Mesendoderm (in vitro differentiated cells): ENCODE data around the gene CLIP2.

Source experiments
- DNase-seq: peaks from one replicate; pipeline ENCODE4 v3.0.0; 2013
- H2AK5ac ChIP-seq: 2 replicates; pipeline ENCODE4 v1.6.1; 2013; ENCODE audit warnings: low read length, inconsistent platforms
- H2BK120ac ChIP-seq: 2 replicates; pipeline ENCODE4 v1.6.1; 2013; ENCODE audit warnings: low read depth, mild to moderate bottlenecking, low read length, moderate library complexity, mixed read lengths
- H2BK15ac ChIP-seq: replicated peaks from 2 replicates; pipeline ENCODE4 v1.6.1; 2013; ENCODE audit warnings: low read depth, mild to moderate bottlenecking, moderate library complexity
- H2BK5ac ChIP-seq: 2 replicates; pipeline ENCODE4 v1.6.1; 2013; ENCODE audit warnings: low read length, inconsistent platforms
- H3K18ac ChIP-seq: 2 replicates; pipeline ENCODE4 v1.6.1; 2013; ENCODE audit warnings: mild to moderate bottlenecking, low read length, mixed read lengths
- H3K23ac ChIP-seq: one replicate; pipeline ENCODE4 v1.6.1; 2013; ENCODE audit warnings: low read length
- H3K27ac ChIP-seq: 2 replicates; pipeline ENCODE4 v1.5.1; 2013; ENCODE audit warnings: low read depth, mild to moderate bottlenecking, inconsistent platforms, low read length, moderate library complexity
- H3K27me3 ChIP-seq: 2 replicates; pipeline ENCODE4 v1.6.1; 2013; ENCODE audit warnings: low read length, control low read depth, mild to moderate bottlenecking, inconsistent platforms; ENCODE audit not compliant: insufficient read depth, poor library complexity
- H3K36me3 ChIP-seq: 2 replicates; pipeline ENCODE4 v1.6.1; 2013; ENCODE audit warnings: low read length, inconsistent platforms; ENCODE audit not compliant: control insufficient read depth, insufficient read depth
- H3K4ac ChIP-seq: one replicate; pipeline ENCODE4 v1.6.1; 2013; ENCODE audit warnings: low read depth, mild to moderate bottlenecking, low read length, moderate library complexity
- H3K4me1 ChIP-seq: 2 replicates; pipeline ENCODE4 v1.6.1; 2013; ENCODE audit warnings: low read depth, low read length, inconsistent platforms; ENCODE audit not compliant: control insufficient read depth
- H3K4me2 ChIP-seq: 2 replicates; pipeline ENCODE4 v1.6.1; 2013; ENCODE audit warnings: low read length
- H3K4me3 ChIP-seq: 2 replicates; pipeline ENCODE4 v1.5.1; 2013; ENCODE audit warnings: mild to moderate bottlenecking, low read length
- H3K56ac ChIP-seq: one replicate; pipeline ENCODE4 v1.6.1; 2013; ENCODE audit warnings: low read length
- H3K79me1 ChIP-seq: 2 replicates; pipeline ENCODE4 v1.6.1; 2013; ENCODE audit warnings: low read length, inconsistent platforms
- H3K79me2 ChIP-seq: 2 replicates; pipeline ENCODE4 v1.6.1; 2013; ENCODE audit warnings: mild to moderate bottlenecking, low read length; ENCODE audit not compliant: control insufficient read depth, insufficient read depth
- H3K9ac ChIP-seq: 2 replicates; pipeline ENCODE4 v1.6.1; 2013; ENCODE audit warnings: low read length, inconsistent platforms
- H4K5ac ChIP-seq: one replicate; pipeline ENCODE4 v1.6.1; 2013; ENCODE audit warnings: low read length
- H4K8ac ChIP-seq: one replicate; pipeline ENCODE4 v1.6.1; 2013; ENCODE audit warnings: low read depth, mild to moderate bottlenecking, control low read depth, low read length, moderate library complexity
- WGBS: extraction: QIAGEN DNeasy Blood & Tissue Kit; methylation state at CpG from one replicate; pipeline ENCODE4 v1.1.7; 2013; ENCODE audit warnings: low lambda C conversion rate, missing lambda C conversion rate; ENCODE audit not compliant: insufficient coverage; ENCODE audit errors: extremely low coverage; 5-methylcytosine and 5-hydroxymethylcytosine counted together

Gene CLIP2

GRCh38 chr7:74304550-74304949 lies 15.3 kb downstream of the CLIP2 start:
- H3K18ac ChIP-seq = no peak overlapping the region
- no peak overlapping the region for H3K56ac ChIP-seq
- H2BK15ac ChIP-seq = no peak overlapping the region
- H3K79me1 ChIP-seq = peaks cover 12% of the 10 kb centered on the region
- H3K36me3 ChIP-seq = no peaks in the 10 kb centered on the region
- no peak overlapping the region for H3K4me2 ChIP-seq
- H2BK120ac ChIP-seq = no peak overlapping the region
- H3K9ac ChIP-seq = no peak overlapping the region
- H4K5ac ChIP-seq = no peak overlapping the region
- no peak overlapping the region for H3K4me3 ChIP-seq
- no peaks in the 10 kb centered on the region for H3K4me1 ChIP-seq
- H3K4ac ChIP-seq = no peak overlapping the region
- DNase-seq = no peak
- no peaks in the 10 kb centered on the region for H3K27me3 ChIP-seq
- H3K27ac ChIP-seq = no peak overlapping the region
- H3K79me2 ChIP-seq = peaks cover 9% of the 10 kb centered on the region
- no peak overlapping the region for H3K23ac ChIP-seq
- WGBS = no CpG with 5 or more reads among the region's 2 CpGs
- H4K8ac ChIP-seq = no peak overlapping the region
- no peak overlapping the region for H2AK5ac ChIP-seq
- H2BK5ac ChIP-seq = no peak overlapping the region

GRCh38 chr7:74306004-74306729 lies 17.0 kb downstream of the CLIP2 start:
- Histone ChIP-seq H4K8ac (no peak overlapping the region), H2AK5ac (no peak overlapping the region), H3K23ac (no peak overlapping the region), H3K4me3 (no peak overlapping the region), H3K18ac (no peak overlapping the region), H4K5ac (no peak overlapping the region), H3K79me2 (peaks cover 6% of the 10 kb centered on the region), H3K79me1 (peaks cover 12% of the 10 kb centered on the region), H3K27me3 (no peaks in the 10 kb centered on the region), H3K4ac (no peak overlapping the region), H2BK15ac (no peak overlapping the region), H3K4me2 (no peak overlapping the region), H3K9ac (no peak overlapping the region), H3K4me1 (no peaks in the 10 kb centered on the region), H3K27ac (no peak overlapping the region), H2BK5ac (no peak overlapping the region), H3K36me3 (no peaks in the 10 kb centered on the region), H2BK120ac (no peak overlapping the region), H3K56ac (no peak overlapping the region)
- WGBS = no CpG with 5 or more reads among the region's 27 CpGs
- no peak for DNase-seq

DNA sequence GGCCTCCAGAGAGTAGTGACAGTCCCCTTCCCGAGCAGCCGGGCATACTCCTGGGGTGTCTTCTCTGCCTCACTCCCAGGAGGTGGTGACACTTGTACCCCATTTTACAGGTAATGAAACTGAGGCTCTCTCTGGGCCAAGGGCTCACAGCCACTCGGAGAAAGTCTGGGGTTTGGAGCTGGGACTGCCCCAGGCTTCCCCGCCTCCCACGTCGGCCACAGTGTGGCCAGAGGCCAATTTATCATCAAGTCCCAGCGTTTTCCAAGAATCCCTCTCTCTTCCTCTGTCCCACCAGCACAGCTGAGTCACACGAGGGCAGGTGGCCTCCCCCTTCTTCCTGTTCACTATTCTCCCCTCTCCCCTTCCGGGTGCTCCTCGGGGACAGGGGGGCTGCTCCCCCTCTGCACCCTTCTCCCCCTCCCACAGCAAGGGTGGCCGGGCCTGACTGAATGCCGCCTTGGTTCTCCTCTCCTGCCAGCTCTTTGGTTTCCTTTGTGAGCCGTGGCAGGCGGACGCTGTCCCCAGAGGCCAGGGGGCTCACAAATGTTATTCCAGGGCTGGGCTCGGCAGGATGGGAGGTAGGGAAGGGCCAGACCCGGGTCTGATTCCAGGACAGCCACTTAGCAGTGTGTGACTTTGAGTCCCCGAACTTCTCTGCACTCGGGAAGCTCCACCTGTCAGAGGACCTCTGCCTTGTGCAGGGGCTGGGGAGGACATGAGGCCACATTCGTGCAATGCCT lies 17.7 kb downstream of the CLIP2 start:
- Histone ChIP-seq H3K79me2 (peaks cover 6% of the 10 kb centered on the region), H3K4ac (no peak overlapping the region)
- no CpG with 5 or more reads among the region's 20 CpGs for WGBS

GRCh38 chr7:74307738-74308505 lies 18.7 kb downstream of the CLIP2 start:
- Histone ChIP-seq H4K8ac (no peak overlapping the region), H2BK15ac (no peak overlapping the region), H3K79me2 (peaks cover 2% of the 10 kb centered on the region), H3K9ac (no peak overlapping the region), H4K5ac (no peak overlapping the region), H2AK5ac (no peak overlapping the region), H3K4me1 (no peaks in the 10 kb centered on the region), H3K27ac (no peak overlapping the region), H3K27me3 (no peaks in the 10 kb centered on the region), H2BK5ac (no peak overlapping the region), H3K79me1 (peaks cover 10% of the 10 kb centered on the region), H3K56ac (no peak overlapping the region), H3K23ac (no peak overlapping the region), H3K4me3 (no peak overlapping the region), H3K4me2 (no peak overlapping the region), H3K36me3 (no peaks in the 10 kb centered on the region), H3K18ac (no peak overlapping the region), H2BK120ac (no peak overlapping the region), H3K4ac (no peak overlapping the region)
- no CpG with 5 or more reads among the region's 10 CpGs for WGBS
- no peak for DNase-seq

More for the DNA sequence above, 17.7 kb downstream of the CLIP2 start:
- Histone ChIP-seq H4K5ac (no peak overlapping the region), H4K8ac (no peak overlapping the region), H3K27ac (no peak overlapping the region), H3K36me3 (no peaks in the 10 kb centered on the region), H3K4me3 (no peak overlapping the region), H3K4me2 (no peak overlapping the region), H3K9ac (no peak overlapping the region), H2BK120ac (no peak overlapping the region), H3K23ac (no peak overlapping the region), H3K79me1 (peaks cover 12% of the 10 kb centered on the region), H2AK5ac (no peak overlapping the region), H3K4me1 (no peaks in the 10 kb centered on the region), H3K27me3 (no peaks in the 10 kb centered on the region), H3K18ac (no peak overlapping the region), H3K56ac (peak overlapping the region; percentile 7), H2BK15ac (no peak overlapping the region), H2BK5ac (no peak overlapping the region)
- DNase-seq = no peak

DNA sequence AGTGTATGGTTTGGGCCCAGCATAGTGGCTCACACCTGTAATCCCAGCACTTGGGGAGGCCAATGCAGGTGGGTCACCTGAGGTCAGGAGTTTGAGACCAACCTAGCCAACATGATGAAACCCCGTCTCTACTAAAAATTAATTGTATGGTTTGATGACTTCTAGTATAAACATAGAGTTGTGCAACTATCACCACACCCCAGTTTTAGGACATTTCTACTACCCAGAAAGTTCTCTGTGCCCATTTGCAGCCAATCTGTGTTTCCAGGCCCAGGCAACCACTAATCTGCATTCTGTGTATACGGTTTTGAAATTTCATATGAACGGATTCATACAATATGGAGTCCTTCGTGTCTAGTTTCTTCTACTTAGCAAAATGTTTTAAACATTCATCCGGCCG lies 20.0 kb downstream of the CLIP2 start:
- no peak overlapping the region for H2BK15ac ChIP-seq
- no peak overlapping the region for H3K4me3 ChIP-seq
- no peak overlapping the region for H4K5ac ChIP-seq
- no peak overlapping the region for H3K27ac ChIP-seq
- no peak overlapping the region for H3K9ac ChIP-seq
- no CpG with 5 or more reads among the region's 6 CpGs for WGBS
- no peak overlapping the region for H3K4me2 ChIP-seq
- no peak overlapping the region for H2BK120ac ChIP-seq
- no peaks in the 10 kb centered on the region for H3K27me3 ChIP-seq
- H2BK5ac ChIP-seq = no peak overlapping the region
- no peaks in the 10 kb centered on the region for H3K4me1 ChIP-seq
- H3K79me1 ChIP-seq = peaks cover 6% of the 10 kb centered on the region
- no peak overlapping the region for H3K23ac ChIP-seq
- no peak overlapping the region for H3K4ac ChIP-seq
- no peak overlapping the region for H3K18ac ChIP-seq
- no peaks in the 10 kb centered on the region for H3K36me3 ChIP-seq
- H4K8ac ChIP-seq = no peak overlapping the region
- H2AK5ac ChIP-seq = no peak overlapping the region
- H3K56ac ChIP-seq = no peak overlapping the region
- no peak for DNase-seq
- no peaks in the 10 kb centered on the region for H3K79me2 ChIP-seq
